Amygdala (tissue), 56 donors: ENCODE measurements around the gene C1orf56.
A peak's percentile ranks its signal among the peaks of the same experiment; 100 is the strongest.

ENCODE experiments used
- DNase-seq, 56 donors: peaks; one replicate each; lab custom pipeline; 2025; lab: John Stamatoyannopoulos, UW

The C1orf56 gene

DNA sequence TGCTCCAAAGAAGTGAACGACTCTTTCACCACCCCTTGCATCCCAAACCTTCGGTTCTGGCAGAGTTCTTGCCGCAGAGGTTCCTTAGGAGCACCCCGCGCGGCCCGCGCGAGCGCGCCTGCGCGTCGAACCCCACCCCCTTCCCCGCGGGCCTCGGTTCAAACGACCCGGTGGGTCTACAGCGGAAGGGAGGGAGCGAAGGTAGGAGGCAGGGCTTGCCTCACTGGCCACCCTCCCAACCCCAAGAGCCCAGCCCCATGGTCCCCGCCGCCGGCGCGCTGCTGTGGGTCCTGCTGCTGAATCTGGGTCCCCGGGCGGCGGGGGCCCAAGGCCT lies at the start of gene C1orf56:
C1orf56 (plus strand) TSS at position 161 of the 334 bp plus-strand sequence; CDS start at position 258, 97 bp downstream.
- peak in 51 of 56 donors; percentile 16 to 80 (median 59) for DNase-seq

DNA sequence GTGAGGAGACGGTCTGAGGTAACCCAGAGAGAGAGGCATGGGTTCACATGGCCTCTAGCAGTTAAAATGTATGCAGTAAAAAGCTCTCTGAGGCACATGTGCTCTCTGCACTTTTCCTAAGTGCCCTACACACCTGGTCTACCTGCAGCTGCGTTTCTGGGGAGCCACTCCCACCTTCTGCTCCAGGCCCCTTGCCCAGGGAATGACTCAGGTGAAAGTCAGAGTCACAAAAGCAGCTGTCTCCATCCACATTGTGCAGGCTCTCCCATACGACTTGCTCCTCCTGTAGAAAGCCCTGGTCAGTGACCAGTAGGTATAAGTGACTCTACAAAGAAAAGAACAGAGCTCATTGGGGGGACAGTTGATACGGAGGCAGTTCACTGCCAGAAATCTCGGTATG lies 49.6 kb upstream of the C1orf56 start:
- no peak for DNase-seq

DNA sequence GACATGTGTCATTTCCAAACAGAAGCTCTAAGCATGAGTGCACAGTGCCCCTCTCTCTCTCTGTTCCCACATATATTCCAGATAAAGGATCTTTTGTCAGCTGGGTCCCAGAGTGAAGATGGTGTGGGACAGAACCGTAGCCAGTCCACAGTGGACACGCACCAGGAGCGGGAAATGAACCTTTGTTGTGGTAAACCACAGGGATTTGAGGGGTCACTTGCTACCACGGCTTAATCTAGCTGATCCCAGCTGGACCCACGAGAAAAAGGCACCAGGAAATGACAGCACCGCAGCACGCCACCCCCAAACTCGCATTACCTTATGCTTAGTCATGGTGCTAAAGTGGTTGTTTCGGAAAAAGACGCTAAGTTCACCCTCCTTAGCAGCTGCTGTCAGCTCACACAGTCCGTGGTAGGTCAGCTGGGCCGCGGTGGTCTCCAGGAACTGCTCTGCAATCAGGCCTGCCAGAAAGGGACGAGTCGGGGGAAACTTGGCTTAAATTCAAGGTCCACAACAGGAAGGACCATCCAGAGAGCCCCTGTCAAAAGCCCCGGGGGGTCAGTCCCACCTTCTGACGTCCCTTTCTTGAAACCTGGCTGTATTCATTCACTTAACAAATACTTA lies 48.4 kb upstream of the C1orf56 start:
- peak in 16 of 56 donors; percentile 9 to 52 (median 27) for DNase-seq

DNA sequence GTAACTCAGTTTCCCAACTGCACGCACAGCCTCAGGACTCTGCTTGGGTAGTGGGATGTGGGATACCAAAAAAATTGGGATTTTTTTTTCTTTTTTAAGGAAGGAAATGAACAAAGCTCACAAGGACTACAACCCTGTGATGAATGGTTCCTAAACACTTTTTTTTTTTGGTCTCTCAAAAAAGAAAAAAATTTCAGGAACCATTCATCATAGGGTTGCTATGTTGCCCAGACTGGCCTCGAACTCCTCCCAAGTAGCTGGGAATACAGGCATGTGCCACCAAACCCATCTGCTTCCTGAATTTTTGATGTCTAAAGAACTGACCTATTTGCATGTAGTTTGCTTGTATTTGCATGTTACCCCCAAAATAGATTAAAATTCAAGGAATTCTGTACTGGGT lies 47.6 kb upstream of the C1orf56 start:
- DNase-seq: no peak

DNA sequence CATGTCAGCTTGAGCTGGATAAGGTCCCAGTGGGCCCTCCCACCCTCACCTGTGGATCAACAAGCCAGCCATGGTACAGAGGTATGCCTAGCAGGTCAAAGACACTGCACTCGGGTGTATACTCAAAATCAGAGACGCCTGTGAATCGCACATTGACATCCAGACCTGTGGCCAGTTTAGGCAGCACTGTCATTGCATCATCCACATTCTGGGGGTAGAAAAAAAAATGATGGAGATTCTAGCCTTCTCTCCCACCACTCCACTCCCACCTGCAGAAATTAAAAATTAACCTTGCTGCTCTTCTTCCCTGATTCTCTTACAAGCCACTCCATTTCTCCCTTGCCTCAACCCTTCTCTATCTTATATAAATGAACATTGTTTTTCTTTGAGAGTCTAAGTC lies 47.1 kb upstream of the C1orf56 start:
- no peak for DNase-seq

GRCh38 chr1:151001602-151002001 lies 45.9 kb upstream of the C1orf56 start:
- no peak for DNase-seq

GRCh38 chr1:151002051-151002450 lies 45.5 kb upstream of the C1orf56 start:
- DNase-seq: no peak

DNA sequence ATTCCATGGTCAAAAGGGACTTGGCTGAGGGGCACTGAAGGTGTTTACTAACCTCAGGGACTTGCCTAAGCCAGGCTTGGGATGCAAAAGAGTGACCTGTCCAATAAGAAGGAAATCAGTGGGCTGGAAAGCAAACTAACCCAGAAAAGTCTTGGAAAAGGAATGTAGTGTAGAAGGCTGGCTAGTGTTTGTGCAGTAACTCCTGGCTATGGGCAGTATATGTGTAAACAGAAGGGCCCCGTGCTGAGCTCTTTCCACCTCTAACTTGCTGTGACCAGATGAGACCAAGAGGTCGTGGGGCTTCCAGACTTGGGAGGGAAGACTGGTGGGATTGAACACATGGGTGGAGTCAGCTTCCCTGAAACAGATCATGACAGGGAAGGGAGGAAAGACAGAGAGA lies 44.9 kb upstream of the C1orf56 start:
- no peak for DNase-seq

GRCh38 chr1:151003180-151003579 lies 44.4 kb upstream of the C1orf56 start:
- DNase-seq: no peak

DNA sequence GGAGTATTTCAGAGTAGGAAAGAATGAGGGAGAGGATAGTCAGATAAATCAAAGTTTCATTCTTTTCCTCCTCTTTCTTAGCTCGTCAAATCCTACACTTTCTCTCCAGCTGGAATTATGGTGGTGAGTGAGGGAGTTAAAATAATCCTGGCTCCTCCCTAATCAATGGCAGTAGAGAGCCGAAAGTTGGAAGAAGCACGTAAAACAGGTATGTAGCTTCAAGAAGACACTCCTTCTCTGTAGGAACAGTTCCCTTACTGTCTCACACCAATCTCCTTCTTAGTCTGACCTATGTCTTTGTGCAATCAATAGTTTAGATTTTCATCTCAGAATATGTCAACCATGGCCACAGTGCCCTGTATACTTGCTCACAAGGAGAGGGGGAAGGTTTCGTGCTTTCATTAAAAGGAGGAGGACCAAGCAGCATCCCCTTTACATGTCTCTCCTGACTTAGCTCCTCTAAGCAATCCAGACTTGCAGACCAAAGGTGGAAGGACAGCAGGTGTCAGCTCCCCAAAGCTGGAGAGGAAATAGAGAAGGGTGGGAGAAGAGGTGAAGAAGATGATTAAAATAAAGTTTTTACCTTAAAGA lies 41.7 kb upstream of the C1orf56 start:
- peak in 1 of 56 donors; percentile 29 for DNase-seq

GRCh38 chr1:151006327-151007052 lies 41.1 kb upstream of the C1orf56 start, which contains the start of gene MINDY1:
Gene MINDY1, minus strand, starts transcription at chr1:151006902. Its CDS starts 4,285 bp downstream, at chr1:151002617.
- DNase-seq: peak in 53 of 56 donors; percentile 17 to 91 (median 68)

GRCh38 chr1:151007853-151008243 lies 39.7 kb upstream of the C1orf56 start:
- no peak for DNase-seq

GRCh38 chr1:151008244-151009205 lies 39.0 kb upstream of the C1orf56 start, which contains the start of gene PRUNE1:
Gene PRUNE1, plus strand, starts transcription at chr1:151008449. Its CDS starts 184 bp downstream, at chr1:151008633.
- DNase-seq: peak; percentile 46 to 97 (median 88)

GRCh38 chr1:151009206-151009587 lies 38.4 kb upstream of the C1orf56 start:
- DNase-seq: no peak

DNA sequence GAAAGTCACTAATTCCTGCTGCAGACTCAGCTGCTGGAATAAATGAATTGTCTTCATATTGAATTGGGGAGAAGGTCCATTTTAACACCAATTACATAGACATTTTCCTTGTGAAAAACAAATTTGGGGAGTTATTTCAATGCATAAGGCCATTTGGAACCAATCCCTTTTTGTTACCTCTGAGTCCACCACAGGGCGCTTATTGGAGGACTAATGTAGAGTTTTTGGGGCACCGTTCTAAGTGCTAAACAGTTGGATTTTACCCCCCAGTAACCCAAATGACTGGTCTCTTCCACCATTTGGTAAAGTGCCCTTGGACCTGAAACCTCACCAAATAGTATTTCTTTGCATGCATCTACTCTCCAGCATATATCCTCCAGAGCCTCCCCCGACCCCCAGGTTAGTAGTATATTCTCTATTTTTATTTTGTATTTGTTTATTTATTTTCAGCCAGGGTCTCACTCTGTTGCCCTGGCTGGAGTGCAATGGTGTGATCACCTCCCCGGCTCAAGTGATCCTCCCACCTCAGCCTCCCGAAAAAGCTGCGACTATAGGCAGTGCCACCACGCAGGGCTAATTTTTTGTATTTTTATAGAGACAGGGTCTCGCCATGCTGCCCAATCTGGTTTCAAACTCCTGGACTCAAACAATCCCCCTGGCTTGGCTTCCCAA lies 37.7 kb upstream of the C1orf56 start:
- DNase-seq: no peak

GRCh38 chr1:151010346-151010726 lies 37.2 kb upstream of the C1orf56 start:
- no peak for DNase-seq

- no peak for DNase-seq
These were observed 36.2 kb upstream of the C1orf56 start for GRCh38 chr1:151011154-151011850.

DNA sequence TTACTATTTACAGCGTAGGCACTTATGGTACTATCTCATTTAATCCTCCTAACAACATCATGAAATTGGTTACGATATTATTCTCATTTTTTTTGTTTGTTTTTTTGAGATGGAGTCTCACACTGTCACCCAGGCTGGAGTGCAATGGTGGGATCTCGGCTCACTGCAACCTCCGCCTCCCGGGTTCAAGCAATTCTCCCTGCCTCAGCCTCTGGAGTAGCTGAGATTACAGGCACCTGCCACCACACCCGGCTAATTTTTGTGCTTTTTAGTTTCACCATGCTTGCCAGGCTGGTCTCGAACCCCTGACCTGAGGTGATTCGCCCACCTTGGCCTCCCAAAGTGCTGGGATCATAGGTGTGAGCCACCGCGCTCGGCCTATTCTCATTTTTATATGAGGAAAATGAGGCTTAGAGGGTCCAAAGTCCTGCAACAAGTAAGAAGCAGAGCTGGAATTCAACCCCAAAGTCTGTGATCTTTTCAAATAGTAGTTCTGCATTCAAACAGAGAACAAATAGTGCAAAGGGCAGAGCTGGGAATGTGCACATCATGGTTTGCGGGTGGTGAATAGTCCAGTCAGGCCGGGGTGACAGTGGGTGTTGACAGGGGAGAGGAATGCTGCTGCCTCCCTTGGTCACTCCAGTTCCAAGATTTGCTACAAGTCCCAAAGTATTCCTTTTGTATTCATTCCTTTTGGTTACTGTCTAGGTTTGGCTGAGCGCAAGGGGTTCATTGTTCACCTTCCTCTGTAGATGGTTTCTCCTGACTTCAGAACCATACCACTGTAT lies 34.7 kb upstream of the C1orf56 start:
- DNase-seq: no peak

GRCh38 chr1:151013518-151013917 lies 34.0 kb upstream of the C1orf56 start:
- DNase-seq: no peak
